HG03558 (cell line): ENCODE data around the gene B9D1.

ENCODE experiments used
- ATAC-seq: cut with Tn5 transposase; IDR thresholded peaks from one replicate; pipeline ENCODE4 v1.9.1; 2021; ENCODE audit warnings: moderate number of reproducible peaks; ENCODE audit not compliant: unreplicated experiment; ENCODE audit errors: extremely low read depth

Gene B9D1

GRCh38 chr17:19327031-19327783, 35.3 kb downstream of the B9D1 start:
- ATAC-seq = no peak

GRCh38 chr17:19325542-19325941, 37.0 kb downstream of the B9D1 start:
- ATAC-seq = no peak

GRCh38 chr17:19322861-19323260, 39.7 kb downstream of the B9D1 start:
- no peak for ATAC-seq

GRCh38 chr17:19322129-19322505, 40.4 kb downstream of the B9D1 start:
- no peak for ATAC-seq

- no peak for ATAC-seq
Observed at GRCh38 chr17:19321481-19322128, 40.9 kb downstream of the B9D1 start.

- ATAC-seq = no peak
Observed at GRCh38 chr17:19320876-19321275, 41.6 kb downstream of the B9D1 start.

GRCh38 chr17:19319771-19320505, 42.6 kb downstream of the B9D1 start:
- ATAC-seq = no peak

- no peak for ATAC-seq
Observed at GRCh38 chr17:19318611-19319010, 43.9 kb downstream of the B9D1 start.

- no peak for ATAC-seq
Observed at GRCh38 chr17:19317359-19318095, 45.0 kb downstream of the B9D1 start.

GRCh38 chr17:19316761-19317358, 45.7 kb downstream of the B9D1 start:
- no peak for ATAC-seq

GRCh38 chr17:19315104-19315503, 47.4 kb downstream of the B9D1 start:
- no peak for ATAC-seq

GRCh38 chr17:19313746-19314651, 48.5 kb downstream of the B9D1 start:
- no peak for ATAC-seq

- no peak for ATAC-seq
Observed at GRCh38 chr17:19313066-19313745, 49.3 kb downstream of the B9D1 start.

GRCh38 chr17:19312406-19312805, 50.1 kb downstream of the B9D1 start:
- ATAC-seq = no peak

- no peak for ATAC-seq
Observed at GRCh38 chr17:19311421-19312215, 50.9 kb downstream of the B9D1 start.

GRCh38 chr17:19311016-19311415, 51.5 kb downstream of the B9D1 start:
- ATAC-seq = no peak

GRCh38 chr17:19310151-19310550, 52.4 kb downstream of the B9D1 start:
- no peak for ATAC-seq

GRCh38 chr17:19309701-19310100, 52.8 kb downstream of the B9D1 start:
- no peak for ATAC-seq
